Sigmoid colon (tissue), 4 donors: ENCODE results near the gene FAXC.

ENCODE experiments used
- POLR2AphosphoS5 ChIP-seq, 4 donors: sonication (generic); formaldehyde crosslinking; IDR thresholded peaks; one replicate each; pipeline ENCODE4 v1.6.1; 2017; ENCODE audit warnings: antibody characterized with exemption in 4 of 4
- TF ChIP-seq, protein P1 (sequence below), 4 experiments: fragments of 450-650 bp in 3 of 4; fragments of 200-600 bp in 1 of 4; IDR thresholded peaks; one replicate each; pipeline ENCODE4 v1.5.1; 2016 to 2019; ENCODE audit warnings: antibody characterized with exemption in 4 of 4, mild to moderate bottlenecking in 3 of 4, moderate library complexity in 2 of 4

DNA sequence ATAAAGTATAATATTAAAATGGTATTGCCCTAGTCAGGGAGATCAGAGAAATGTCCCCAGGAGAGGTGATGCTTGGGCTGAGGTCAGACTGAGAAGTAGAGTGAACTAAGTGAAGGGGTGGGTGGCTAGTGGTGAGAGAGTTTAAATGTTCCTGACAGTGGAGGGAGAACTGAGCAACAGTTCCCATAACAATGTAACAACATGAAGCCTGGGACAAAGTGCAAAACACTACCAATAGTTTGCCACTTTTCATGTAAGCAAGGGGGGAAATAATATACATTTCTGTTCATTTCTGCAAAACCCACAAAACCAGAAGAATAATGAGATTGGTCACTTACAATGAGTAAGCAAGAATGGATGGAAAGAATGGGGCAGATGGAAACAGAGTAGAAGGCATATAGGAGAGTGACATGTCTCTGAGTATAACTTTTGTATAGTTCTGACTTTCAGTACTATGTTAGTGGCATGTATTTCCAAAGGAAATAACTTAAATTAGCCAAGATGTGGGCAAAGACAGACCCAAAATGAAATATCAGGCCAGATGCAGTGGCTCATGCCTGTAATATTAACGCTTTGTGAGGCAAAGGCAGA, 13.3 kb upstream of the FAXC start:
- TF ChIP-seq, protein P1, sequence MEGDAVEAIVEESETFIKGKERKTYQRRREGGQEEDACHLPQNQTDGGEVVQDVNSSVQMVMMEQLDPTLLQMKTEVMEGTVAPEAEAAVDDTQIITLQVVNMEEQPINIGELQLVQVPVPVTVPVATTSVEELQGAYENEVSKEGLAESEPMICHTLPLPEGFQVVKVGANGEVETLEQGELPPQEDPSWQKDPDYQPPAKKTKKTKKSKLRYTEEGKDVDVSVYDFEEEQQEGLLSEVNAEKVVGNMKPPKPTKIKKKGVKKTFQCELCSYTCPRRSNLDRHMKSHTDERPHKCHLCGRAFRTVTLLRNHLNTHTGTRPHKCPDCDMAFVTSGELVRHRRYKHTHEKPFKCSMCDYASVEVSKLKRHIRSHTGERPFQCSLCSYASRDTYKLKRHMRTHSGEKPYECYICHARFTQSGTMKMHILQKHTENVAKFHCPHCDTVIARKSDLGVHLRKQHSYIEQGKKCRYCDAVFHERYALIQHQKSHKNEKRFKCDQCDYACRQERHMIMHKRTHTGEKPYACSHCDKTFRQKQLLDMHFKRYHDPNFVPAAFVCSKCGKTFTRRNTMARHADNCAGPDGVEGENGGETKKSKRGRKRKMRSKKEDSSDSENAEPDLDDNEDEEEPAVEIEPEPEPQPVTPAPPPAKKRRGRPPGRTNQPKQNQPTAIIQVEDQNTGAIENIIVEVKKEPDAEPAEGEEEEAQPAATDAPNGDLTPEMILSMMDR (IDR thresholded peaks at IDR 0.05): no peak
- TF ChIP-seq POLR2AphosphoS5 (IDR thresholded peaks at IDR 0.05): no peak
